Effector memory CD4-positive, alpha-beta T cell (primary cell): ENCODE data around the gene LRMDA.

Source experiments
- DNase-seq, 3 donors: peaks; one replicate each; pipeline ENCODE4 v3.0.0-alpha.2; 2020
- H3K27ac ChIP-seq: 2 replicates; pipeline ENCODE4 v1.7.0; 2013; ENCODE audit warnings: mild to moderate bottlenecking, low read length, moderate library complexity; ENCODE audit not compliant: insufficient read depth, poor library complexity, severe bottlenecking
- H3K27me3 ChIP-seq: replicated peaks from 2 replicates; pipeline ENCODE4 v1.7.0; 2013; ENCODE audit warnings: mild to moderate bottlenecking, low read length; ENCODE audit not compliant: insufficient read depth, control insufficient read depth, poor library complexity, severe bottlenecking
- H3K36me3 ChIP-seq: 2 replicates; pipeline ENCODE4 v1.7.0; 2013; ENCODE audit warnings: mild to moderate bottlenecking, low read length, moderate library complexity; ENCODE audit not compliant: control insufficient read depth, insufficient read depth
- H3K4me1 ChIP-seq: 2 replicates; pipeline ENCODE4 v1.7.0; 2013; ENCODE audit warnings: low read length, mild to moderate bottlenecking; ENCODE audit not compliant: control insufficient read depth, insufficient read depth, poor library complexity, severe bottlenecking
- H3K4me3 ChIP-seq: 2 replicates; pipeline ENCODE4 v1.7.0; 2013; ENCODE audit warnings: low read length, low read depth, mild to moderate bottlenecking; ENCODE audit not compliant: insufficient read depth, poor library complexity, severe bottlenecking
- H3K9me3 ChIP-seq: 2 replicates; pipeline ENCODE4 v1.7.0; 2013; ENCODE audit warnings: mild to moderate bottlenecking, low read length, moderate library complexity; ENCODE audit not compliant: control insufficient read depth

LRMDA gene

GRCh38 chr10:76301950-76302349, 870.5 kb downstream of the LRMDA start:
- H3K4me1 ChIP-seq: no peaks in the 10 kb centered on the region
- H3K36me3 ChIP-seq: no peaks in the 10 kb centered on the region
- no peaks in the 10 kb centered on the region for H3K9me3 ChIP-seq
- H3K4me3 ChIP-seq: no peak overlapping the region
- DNase-seq: no peak
- no peak overlapping the region for H3K27ac ChIP-seq
- no peaks in the 10 kb centered on the region for H3K27me3 ChIP-seq

- H3K27me3 ChIP-seq: no peaks in the 10 kb centered on the region
- no peaks in the 10 kb centered on the region for H3K9me3 ChIP-seq
- no peak overlapping the region for H3K4me3 ChIP-seq
- H3K27ac ChIP-seq: no peak overlapping the region
- no peak for DNase-seq
- no peaks in the 10 kb centered on the region for H3K4me1 ChIP-seq
- no peaks in the 10 kb centered on the region for H3K36me3 ChIP-seq
Measured at GRCh38 chr10:76302481-76302880, 871.1 kb downstream of the LRMDA start.

GRCh38 chr10:76302961-76303630, 871.7 kb downstream of the LRMDA start:
- Histone ChIP-seq H3K4me1 (no peaks in the 10 kb centered on the region), H3K9me3 (no peaks in the 10 kb centered on the region), H3K4me3 (no peak overlapping the region), H3K27ac (no peak overlapping the region), H3K27me3 (no peaks in the 10 kb centered on the region), H3K36me3 (no peaks in the 10 kb centered on the region)
- DNase-seq: no peak

GRCh38 chr10:76303682-76304316, 872.4 kb downstream of the LRMDA start:
- no peak overlapping the region for H3K27ac ChIP-seq
- no peak for DNase-seq
- no peaks in the 10 kb centered on the region for H3K27me3 ChIP-seq
- H3K9me3 ChIP-seq: no peaks in the 10 kb centered on the region
- no peaks in the 10 kb centered on the region for H3K36me3 ChIP-seq
- H3K4me3 ChIP-seq: no peak overlapping the region
- no peaks in the 10 kb centered on the region for H3K4me1 ChIP-seq

GRCh38 chr10:76305930-76306615, 874.6 kb downstream of the LRMDA start:
- no peak for DNase-seq
- H3K4me1 ChIP-seq: no peaks in the 10 kb centered on the region
- no peaks in the 10 kb centered on the region for H3K9me3 ChIP-seq
- H3K27ac ChIP-seq: no peak overlapping the region
- no peaks in the 10 kb centered on the region for H3K36me3 ChIP-seq
- H3K27me3 ChIP-seq: no peaks in the 10 kb centered on the region
- H3K4me3 ChIP-seq: no peak overlapping the region

- Histone ChIP-seq H3K36me3 (no peaks in the 10 kb centered on the region), H3K4me1 (no peaks in the 10 kb centered on the region), H3K27ac (no peak overlapping the region), H3K4me3 (no peak overlapping the region), H3K27me3 (no peaks in the 10 kb centered on the region), H3K9me3 (no peaks in the 10 kb centered on the region)
- DNase-seq: no peak
Measured at GRCh38 chr10:76306856-76307255, 875.4 kb downstream of the LRMDA start.

GRCh38 chr10:76309070-76309469, 877.6 kb downstream of the LRMDA start:
- H3K9me3 ChIP-seq: no peaks in the 10 kb centered on the region
- no peaks in the 10 kb centered on the region for H3K4me1 ChIP-seq
- H3K27ac ChIP-seq: no peak overlapping the region
- no peak overlapping the region for H3K4me3 ChIP-seq
- no peaks in the 10 kb centered on the region for H3K27me3 ChIP-seq
- no peaks in the 10 kb centered on the region for H3K36me3 ChIP-seq
- no peak for DNase-seq

- no peak overlapping the region for H3K27ac ChIP-seq
- H3K27me3 ChIP-seq: no peaks in the 10 kb centered on the region
- H3K36me3 ChIP-seq: no peaks in the 10 kb centered on the region
- no peak for DNase-seq
- no peaks in the 10 kb centered on the region for H3K4me1 ChIP-seq
- no peak overlapping the region for H3K4me3 ChIP-seq
- H3K9me3 ChIP-seq: no peaks in the 10 kb centered on the region
Measured at GRCh38 chr10:76309741-76310587, 878.5 kb downstream of the LRMDA start.

- no peak for DNase-seq
- no peak overlapping the region for H3K27ac ChIP-seq
Measured at GRCh38 chr10:76310588-76311080, 879.2 kb downstream of the LRMDA start.

More at GRCh38 chr10:76310588-76311080, 879.2 kb downstream of the LRMDA start:
- Histone ChIP-seq H3K9me3 (no peaks in the 10 kb centered on the region), H3K27me3 (no peaks in the 10 kb centered on the region), H3K4me3 (no peak overlapping the region), H3K36me3 (no peaks in the 10 kb centered on the region), H3K4me1 (no peaks in the 10 kb centered on the region)
